ENCODE measurements around the gene SPEG. TPM values are rescaled to one million over a fixed set of nuclear protein-coding genes. Genes with fewer than 3 reads are reported as not detected.

SPEG gene
- total RNA-seq, 2 donors from 2014 or later: 2.9 to 3.6 TPM

DNA sequence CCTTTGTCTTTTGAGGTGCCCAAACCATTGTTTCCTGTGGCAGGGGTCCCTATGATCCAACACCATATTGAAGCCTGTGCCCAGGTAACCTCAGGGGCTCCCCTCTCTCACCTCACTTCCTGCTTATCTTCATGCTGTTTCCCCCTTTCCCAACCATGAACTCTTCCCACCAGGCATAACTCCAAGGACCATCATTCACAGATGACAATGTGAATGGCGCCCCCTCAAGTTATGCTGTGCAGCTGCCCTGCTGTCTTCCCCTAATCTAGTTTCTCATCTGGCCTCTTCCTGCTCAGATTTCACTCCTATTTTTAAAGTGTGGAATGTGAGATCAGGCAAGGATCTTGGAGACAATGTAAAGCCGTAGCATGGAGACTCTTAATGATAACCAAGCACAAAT, 65.5 kb downstream of the SPEG start:
- ATAC-seq (no peak), DNase-seq (no peak)
- Histone ChIP-seq H3K9me3 (no peaks in the 10 kb centered on the region), H3K27me3 (peaks cover 0 to 4% of the 10 kb centered on the region in 2 donors), H3K4me3 (no peak overlapping the region), H3K27ac (no peak overlapping the region), H3K36me3 (replicated peaks in 1 of 2; ENCODE audit: insufficient read depth in 1 of 2, low read depth in 2 of 2) (peaks cover 0 to 8% of the 10 kb centered on the region in 2 donors), H3K4me1 (peaks cover 39% of the 10 kb centered on the region)
- no peak for TF ChIP-seq CTCF (IDR thresholded peaks at IDR 0.05)
- TF ChIP-seq POLR2A (IDR thresholded peaks at IDR 0.05): no peak
- intact Hi-C loops (cut with DNase I): no loop called here
- 90 to 98% methylated on average over 2 of the region's 2 CpGs for WGBS, 2 donors

DNA sequence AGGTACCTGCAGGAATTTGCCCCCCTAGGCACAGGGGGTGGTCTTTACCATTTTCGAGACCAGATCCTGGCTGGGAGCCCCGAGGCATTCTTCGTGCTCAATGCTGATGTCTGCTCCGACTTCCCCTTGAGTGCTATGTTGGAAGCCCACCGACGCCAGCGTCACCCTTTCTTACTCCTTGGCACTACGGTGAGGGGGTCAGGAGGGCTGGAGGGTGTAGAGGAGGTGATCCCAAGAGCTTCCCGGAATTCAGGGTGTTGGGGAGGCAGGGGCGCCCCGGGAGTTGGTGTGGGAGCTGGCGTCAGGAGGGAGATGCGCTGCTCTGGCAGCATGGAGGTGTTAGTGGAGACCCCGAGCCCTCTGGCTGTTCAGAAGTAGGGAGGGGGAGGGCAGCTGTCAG, 67.2 kb downstream of the SPEG start:
- DNase-seq (no peak), ATAC-seq (no peak)
- Histone ChIP-seq H3K4me3 (no peak overlapping the region), H3K4me1 (peaks cover 36% of the 10 kb centered on the region), H3K9me3 (no peaks in the 10 kb centered on the region), H3K27me3 (no peaks in the 10 kb centered on the region), H3K27ac (no peak overlapping the region), H3K36me3 (replicated peaks in 1 of 2; ENCODE audit: insufficient read depth in 1 of 2, low read depth in 2 of 2) (peaks cover 0 to 15% of the 10 kb centered on the region in 2 donors)
- 91% methylated on average over 11 to 13 of the region's 14 CpGs for WGBS, 2 donors
- intact Hi-C loops (cut with DNase I): no loop called here
- TF ChIP-seq POLR2A (IDR thresholded peaks at IDR 0.05) (no peak), CTCF (IDR thresholded peaks at IDR 0.05) (no peak)

- no peak for DNase-seq
- no peak overlapping the region for H3K4me3 ChIP-seq
- peaks cover 0 to 15% of the 10 kb centered on the region in 2 donors for H3K36me3 ChIP-seq (replicated peaks in 1 of 2; ENCODE audit: insufficient read depth in 1 of 2, low read depth in 2 of 2)
- no peaks in the 10 kb centered on the region for H3K27me3 ChIP-seq
- peaks cover 28% of the 10 kb centered on the region for H3K4me1 ChIP-seq
- H3K27ac ChIP-seq: no peak overlapping the region
- intact Hi-C loops (cut with DNase I): no loop called here
- TF ChIP-seq CTCF (IDR thresholded peaks at IDR 0.05) (no peak), POLR2A (IDR thresholded peaks at IDR 0.05) (no peak)
- H3K9me3 ChIP-seq: no peaks in the 10 kb centered on the region
- ATAC-seq: no peak
Observed at GRCh38 chr2:219502618-219503017, 68.0 kb downstream of the SPEG start.

DNA sequence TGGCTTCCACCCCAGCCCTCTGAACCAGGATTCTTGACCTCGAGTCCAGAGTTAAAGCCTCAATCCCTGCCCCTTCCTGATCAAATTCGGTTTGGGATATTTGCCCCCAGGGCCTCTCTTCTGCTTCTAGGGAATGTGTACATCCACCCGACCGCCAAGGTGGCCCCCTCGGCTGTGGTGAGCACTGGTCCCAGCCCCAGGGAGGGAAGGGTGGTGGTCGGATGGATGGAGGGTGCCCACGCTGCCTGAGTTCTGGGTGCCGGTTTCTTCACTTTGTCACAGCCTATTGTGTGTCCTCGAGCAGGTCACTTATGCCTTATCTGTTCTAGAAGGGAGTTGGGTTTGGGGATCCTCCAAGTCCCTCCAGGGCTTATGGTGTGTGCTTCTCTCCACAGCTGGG, 70.9 kb downstream of the SPEG start:
- DNase-seq (no peak), ATAC-seq (no peak)
- Histone ChIP-seq H3K4me1 (peaks cover 28% of the 10 kb centered on the region), H3K27me3 (peaks cover 0 to 4% of the 10 kb centered on the region in 2 donors), H3K36me3 (replicated peaks in 1 of 2; ENCODE audit: insufficient read depth in 1 of 2, low read depth in 2 of 2) (peaks cover 0 to 15% of the 10 kb centered on the region in 2 donors), H3K27ac (no peak overlapping the region), H3K9me3 (no peaks in the 10 kb centered on the region), H3K4me3 (no peak overlapping the region)
- 81 to 87% methylated on average over 4 to 9 of the region's 9 CpGs for WGBS, 2 donors
- TF ChIP-seq CTCF (IDR thresholded peaks at IDR 0.05) (no peak), POLR2A (IDR thresholded peaks at IDR 0.05) (no peak)
- intact Hi-C loops (cut with DNase I): no loop called here

- no peak overlapping the region for H3K27ac ChIP-seq
- peaks cover 0 to 10% of the 10 kb centered on the region in 2 donors for H3K27me3 ChIP-seq
- 88 to 90% methylated on average over 13 to 23 of the region's 23 CpGs for WGBS, 2 donors
- peaks cover 0 to 15% of the 10 kb centered on the region in 2 donors for H3K36me3 ChIP-seq (replicated peaks in 1 of 2; ENCODE audit: insufficient read depth in 1 of 2, low read depth in 2 of 2)
- intact Hi-C loops (cut with DNase I): no loop called here
- no peaks in the 10 kb centered on the region for H3K9me3 ChIP-seq
- H3K4me3 ChIP-seq: no peak overlapping the region
- TF ChIP-seq CTCF (IDR thresholded peaks at IDR 0.05) (no peak), POLR2A (IDR thresholded peaks at IDR 0.05) (no peak)
- peaks cover 22% of the 10 kb centered on the region for H3K4me1 ChIP-seq
- ATAC-seq (no peak), DNase-seq (no peak)
Observed at GRCh38 chr2:219506153-219506801, 71.6 kb downstream of the SPEG start.

Measured in body of pancreas (tissue), 4 donors.